H54 (cell line): Measurements from ENCODE around the gene ERC2.
"Not testable (repeated sequence)": the region's sequence is repeated elsewhere in the genome, so short reads cannot be mapped to it uniquely, and the experiment has no call there.

Experiments used
- DNase-seq: peaks from one replicate; pipeline ENCODE4 v3.0.0; 2011; ENCODE audit warnings: low spot score, mixed read lengths; ENCODE audit not compliant: insufficient read length
- FAIRE-seq: peaks from 3 replicates; lab custom pipeline; 2011; peaks lifted over from hg19 to GRCh38; lab: Jason Lieb, UNC
- POLR2A ChIP-seq: IDR thresholded peaks from 2 replicates; pipeline ENCODE4 v1.6.1; 2011; ENCODE audit warnings: low read depth, mild to moderate bottlenecking, low read length

ERC2 gene

GRCh38 chr3:55521738-55522421 is 946.4 kb downstream of the ERC2 start:
- TF ChIP-seq POLR2A = no peak
- no peak for DNase-seq

DNA sequence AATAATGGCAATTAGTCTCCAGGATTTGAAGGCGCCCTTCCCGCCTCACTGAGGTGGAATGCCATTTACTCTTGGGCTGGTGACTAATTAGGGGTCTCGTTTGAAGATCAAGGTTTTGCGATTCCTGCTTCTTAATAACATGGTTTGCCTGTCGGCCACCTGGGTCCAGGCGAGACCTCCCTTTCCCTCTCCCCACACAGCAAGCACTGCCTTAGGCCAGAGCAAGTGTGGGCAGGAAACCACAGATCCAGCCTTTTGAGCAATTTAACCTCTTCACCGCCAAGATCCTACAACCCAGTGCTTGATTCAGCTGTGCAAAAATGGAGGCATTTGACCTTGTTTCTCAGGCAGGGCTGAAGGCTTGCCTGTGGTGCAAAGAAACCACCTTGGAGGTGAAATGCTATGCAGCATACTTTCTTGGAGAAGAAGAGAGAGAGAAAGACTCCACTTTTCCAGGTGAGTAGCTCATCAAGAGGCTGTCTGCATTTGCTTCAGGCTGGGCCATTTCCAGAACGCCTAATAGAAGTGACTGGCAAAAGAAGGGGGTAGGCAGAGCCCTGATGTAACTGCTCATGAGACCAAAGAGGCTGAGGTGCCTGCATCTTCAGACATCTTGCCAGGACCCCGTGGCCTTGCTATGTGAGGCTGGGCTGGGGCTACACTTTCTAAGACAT is 947.1 kb downstream of the ERC2 start:
- no peak for TF ChIP-seq POLR2A
- FAIRE-seq (no peak), DNase-seq (no peak)

More at GRCh38 chr3:55521738-55522421, 946.4 kb downstream of the ERC2 start:
- FAIRE-seq = no peak

- no peak for DNase-seq
Measured at GRCh38 chr3:55519019-55519418, 949.2 kb downstream of the ERC2 start.

DNA sequence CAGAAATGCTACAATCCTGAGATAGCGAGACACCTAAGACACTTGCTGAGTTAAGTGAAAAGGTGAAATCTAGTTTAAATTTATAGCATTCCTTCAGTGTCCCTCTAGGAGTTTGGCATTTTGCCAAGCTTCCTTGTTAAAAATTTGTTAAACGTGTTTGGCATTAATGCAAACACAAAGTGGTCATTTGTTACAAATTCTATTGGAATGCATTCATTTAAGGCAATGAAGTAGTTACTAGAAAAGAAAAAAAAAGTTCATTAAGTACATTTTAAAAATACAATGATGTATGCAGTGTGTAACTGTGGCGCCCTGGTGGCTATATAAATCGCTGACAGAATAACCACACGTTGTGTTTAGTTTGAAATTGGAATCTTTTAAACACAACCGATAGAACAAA is 949.8 kb downstream of the ERC2 start:
- FAIRE-seq = no peak
- no peak for TF ChIP-seq POLR2A
- no peak for DNase-seq

More at GRCh38 chr3:55519019-55519418, 949.2 kb downstream of the ERC2 start:
- FAIRE-seq = no peak
- no peak for TF ChIP-seq POLR2A

DNA sequence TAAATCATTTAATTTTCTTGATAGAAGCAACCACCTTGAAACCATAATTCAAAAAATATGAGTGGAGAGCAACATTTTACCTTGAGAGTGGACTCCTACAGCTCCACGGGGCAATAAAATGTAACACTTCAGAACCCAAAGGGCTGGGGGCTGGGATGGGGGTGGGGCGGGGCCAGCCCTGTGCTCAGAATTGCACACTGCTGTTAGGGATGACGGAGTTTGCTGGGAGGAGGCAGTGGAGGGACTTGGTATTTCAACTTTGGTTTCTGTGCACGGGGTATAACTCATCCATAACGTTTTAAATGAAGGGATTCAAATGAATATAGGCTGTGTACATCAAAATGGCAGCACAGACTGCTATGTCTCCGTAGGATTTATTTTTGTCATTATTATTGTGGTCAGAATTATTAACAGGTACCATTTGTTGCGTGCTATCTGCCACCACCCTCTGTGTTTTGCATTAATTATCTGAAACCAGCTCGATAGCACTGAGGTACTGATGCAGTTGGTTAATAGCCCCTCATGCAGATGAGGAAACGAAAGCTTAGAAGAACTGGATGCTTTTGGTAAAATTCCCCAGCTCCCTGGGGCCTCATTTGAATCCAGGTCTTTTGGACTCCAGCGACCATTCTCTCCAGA is 951.8 kb downstream of the ERC2 start:
- TF ChIP-seq POLR2A = no peak
- DNase-seq (no peak), FAIRE-seq (no peak)

DNA sequence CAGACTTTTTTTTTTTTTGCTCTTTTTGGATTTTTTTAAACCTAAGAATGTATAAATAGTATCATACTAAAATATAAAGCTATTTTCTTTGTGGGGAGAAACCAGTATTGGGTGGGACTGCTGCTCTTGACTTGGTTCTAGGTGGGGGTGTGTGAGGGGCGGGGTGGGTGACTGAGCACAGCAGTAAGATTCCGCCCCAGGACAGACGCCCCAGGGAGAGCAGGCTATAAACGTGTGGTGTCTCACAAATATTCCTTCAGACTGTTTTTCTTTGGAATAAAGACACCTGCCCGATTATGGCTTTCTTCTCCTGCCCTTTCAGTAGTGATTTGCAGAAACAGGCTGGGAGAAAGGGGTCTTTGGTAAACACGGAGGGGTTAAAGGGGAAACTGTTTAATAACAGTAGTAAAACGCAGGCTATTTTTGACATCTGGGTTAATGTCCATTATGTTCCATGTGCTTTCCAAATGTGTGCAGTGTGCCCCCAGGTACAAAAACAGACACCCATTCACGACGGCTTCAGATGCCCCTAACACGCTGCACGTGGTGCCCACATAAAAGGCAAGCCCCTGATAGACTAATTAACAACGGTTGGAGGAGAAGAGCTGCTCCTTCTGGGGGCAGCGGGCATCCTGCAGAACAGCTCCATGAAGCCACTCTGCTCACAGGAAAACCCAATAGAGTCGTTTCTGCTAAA is 952.6 kb downstream of the ERC2 start:
- TF ChIP-seq POLR2A = no peak
- no peak for DNase-seq
- no peak for FAIRE-seq

DNA sequence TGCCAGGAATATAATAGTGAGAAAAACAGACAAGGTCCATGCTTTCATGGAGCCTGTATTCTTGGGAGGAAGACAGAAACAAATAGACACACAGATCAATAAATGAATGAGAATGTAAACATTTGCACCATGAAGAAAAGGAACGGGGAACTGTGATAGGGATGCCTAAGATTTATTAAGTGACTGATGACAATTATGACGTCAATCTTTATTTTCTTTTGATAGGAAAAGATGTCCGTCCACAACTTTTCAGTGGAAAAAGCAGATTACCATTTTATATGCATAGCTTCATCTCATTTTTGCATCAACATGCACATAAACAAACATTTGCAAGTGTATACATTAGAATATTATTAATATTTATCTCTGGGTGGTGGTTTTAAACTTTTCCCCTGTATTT is 953.3 kb downstream of the ERC2 start:
- no peak for FAIRE-seq
- no peak for DNase-seq
- TF ChIP-seq POLR2A = no peak

DNA sequence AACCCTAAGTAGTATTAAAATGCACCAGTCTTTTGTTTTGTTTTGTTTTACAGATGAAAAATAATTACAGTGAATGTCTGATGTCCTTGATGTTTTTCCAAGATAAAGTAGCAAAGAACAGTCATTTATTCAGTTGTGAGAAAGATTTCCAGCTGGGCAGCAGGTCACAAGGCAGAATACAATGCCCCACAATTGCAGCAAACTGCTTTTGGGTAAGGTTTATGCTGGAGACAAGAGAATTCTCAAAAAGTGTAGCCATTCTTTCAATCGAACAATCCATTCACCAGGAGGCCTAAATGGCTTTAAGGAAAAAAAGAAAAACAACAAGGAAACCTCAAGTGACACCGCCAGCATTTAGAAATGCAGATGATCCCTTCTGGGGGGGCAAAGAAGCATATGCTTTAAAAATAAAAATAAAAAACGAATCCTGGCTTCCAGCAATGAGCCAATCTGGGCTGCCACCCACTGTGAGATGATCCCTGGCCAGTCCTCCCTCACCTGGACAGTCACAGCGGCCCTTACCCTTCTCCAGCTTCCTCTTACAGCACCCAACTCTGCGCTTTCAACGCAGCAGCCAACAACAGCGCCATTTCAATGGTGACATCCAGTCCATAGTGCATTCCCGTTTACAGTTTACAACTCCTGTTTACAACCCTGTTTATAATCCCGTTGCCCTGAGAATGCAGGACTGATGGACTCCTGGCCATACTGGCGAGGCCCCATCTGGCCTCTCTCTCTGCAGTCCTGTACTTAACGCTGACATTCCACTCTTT is 955.5 kb downstream of the ERC2 start:
- FAIRE-seq (no peak), DNase-seq (no peak)
- no peak for TF ChIP-seq POLR2A

- TF ChIP-seq POLR2A = no peak
- no peak for DNase-seq
- no peak for FAIRE-seq
Measured at GRCh38 chr3:55511895-55512570, 956.2 kb downstream of the ERC2 start.

- no peak for TF ChIP-seq POLR2A
- DNase-seq (no peak), FAIRE-seq (no peak)
Measured at GRCh38 chr3:55508335-55508734, 959.9 kb downstream of the ERC2 start.

DNA sequence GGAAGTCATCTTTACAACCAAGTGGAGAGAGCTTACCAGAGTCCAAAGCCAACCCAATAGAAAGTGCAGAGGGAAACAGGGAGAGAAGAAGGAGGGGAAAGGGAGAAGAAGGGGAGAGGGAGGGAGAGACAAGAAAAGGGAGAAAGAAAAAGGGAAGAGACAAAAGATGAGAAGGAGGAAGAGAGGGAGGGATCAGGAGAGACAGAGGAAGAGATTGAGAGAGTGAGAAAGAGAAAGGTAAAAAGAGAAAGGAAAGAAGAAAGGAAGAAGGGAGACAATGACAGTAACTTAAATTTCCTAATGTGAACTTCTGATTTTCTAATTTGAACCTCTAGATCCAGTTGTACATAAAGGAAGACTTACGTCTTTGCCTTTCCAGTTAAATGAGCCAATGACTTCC is 960.5 kb downstream of the ERC2 start:
- no peak for TF ChIP-seq POLR2A
- FAIRE-seq (no peak), DNase-seq (no peak)

DNA sequence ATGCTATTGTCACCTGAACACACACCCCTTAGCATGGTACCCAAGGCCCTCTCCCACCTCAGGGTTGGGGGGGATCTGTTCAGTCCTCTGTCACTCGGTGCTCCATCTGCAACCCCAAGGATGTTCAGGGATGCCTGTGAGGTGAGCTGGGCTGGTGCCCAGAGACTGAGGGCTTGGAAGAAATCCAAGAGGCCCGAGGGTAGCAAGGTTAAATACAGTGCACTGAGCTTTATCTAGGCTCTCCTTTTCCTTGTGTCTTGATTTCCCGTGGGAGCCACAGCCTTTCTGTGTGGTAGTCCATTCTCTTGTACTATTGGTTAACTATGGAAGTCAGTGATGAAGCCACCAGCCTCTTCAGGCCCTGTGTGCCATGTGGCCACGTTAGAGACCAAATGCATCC is 962.5 kb downstream of the ERC2 start:
- TF ChIP-seq POLR2A = no peak
- DNase-seq (no peak), FAIRE-seq (no peak)

GRCh38 chr3:55505102-55505501 is 963.2 kb downstream of the ERC2 start:
- not testable (repeated sequence) for FAIRE-seq, DNase-seq

DNA sequence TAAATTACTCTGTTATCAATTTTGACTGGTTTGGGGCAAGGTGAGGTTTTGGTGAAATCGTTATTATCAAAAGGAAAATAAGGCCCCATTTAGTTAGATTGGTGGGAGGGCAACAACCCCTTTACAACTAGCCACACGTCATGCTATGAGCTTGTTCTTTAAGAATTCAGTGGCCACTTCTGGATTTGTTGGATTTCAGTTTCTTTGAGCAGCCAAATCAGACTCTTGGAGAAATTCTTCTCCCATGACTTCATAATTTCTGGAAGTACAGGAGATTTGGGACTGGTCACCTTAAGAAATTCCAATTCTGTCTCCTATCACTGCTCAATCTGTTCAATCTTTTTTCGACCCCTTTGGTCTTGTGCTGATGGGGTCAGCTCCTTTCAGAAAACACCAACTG is 966.4 kb downstream of the ERC2 start:
- DNase-seq = no peak
- FAIRE-seq = no peak
- TF ChIP-seq POLR2A = no peak
